DMS79 (cell line): Measurements from ENCODE around the gene MAP3K7CL.
"Not testable (repeated sequence)": the region's sequence is repeated elsewhere in the genome, so short reads cannot be mapped to it uniquely, and the experiment has no call there.

ENCODE experiments used
- DNase-seq: peaks from one replicate; lab custom pipeline; 2025; lab: John Stamatoyannopoulos, UW

MAP3K7CL gene

GRCh38 chr21:29133796-29134195 is 3.4 kb downstream of the MAP3K7CL start:
- DNase-seq, result peak; percentile 9

GRCh38 chr21:29135481-29135880 is 5.0 kb downstream of the MAP3K7CL start:
- no peak for DNase-seq

- DNase-seq, result no peak
Observed at GRCh38 chr21:29136033-29136432, 5.6 kb downstream of the MAP3K7CL start.

- DNase-seq, result no peak
Observed at GRCh38 chr21:29144736-29145353, 14.4 kb downstream of the MAP3K7CL start.

- DNase-seq, result no peak
Observed at GRCh38 chr21:29145354-29145782, 14.9 kb downstream of the MAP3K7CL start.

- no peak for DNase-seq
Observed at GRCh38 chr21:29145852-29146453, 15.5 kb downstream of the MAP3K7CL start.

GRCh38 chr21:29146726-29147125 is 16.3 kb downstream of the MAP3K7CL start:
- DNase-seq, result no peak

GRCh38 chr21:29148530-29148929 is 18.1 kb downstream of the MAP3K7CL start:
- DNase-seq, result peak; percentile 38

- DNase-seq, result no peak
Observed at GRCh38 chr21:29149808-29150425, 19.5 kb downstream of the MAP3K7CL start.

GRCh38 chr21:29151931-29152330 is 21.5 kb downstream of the MAP3K7CL start:
- no peak for DNase-seq

GRCh38 chr21:29152916-29153315 is 22.5 kb downstream of the MAP3K7CL start:
- no peak for DNase-seq

- DNase-seq, result no peak
Observed at GRCh38 chr21:29154270-29154669, 23.8 kb downstream of the MAP3K7CL start.

- DNase-seq, result no peak
Observed at GRCh38 chr21:29155118-29155932, 24.9 kb downstream of the MAP3K7CL start.

GRCh38 chr21:29155933-29156260 is 25.5 kb downstream of the MAP3K7CL start:
- DNase-seq, result no peak

- DNase-seq, result no peak
Observed at GRCh38 chr21:29157080-29157479, 26.6 kb downstream of the MAP3K7CL start.

GRCh38 chr21:29159842-29160241 is 29.4 kb downstream of the MAP3K7CL start:
- no peak for DNase-seq

GRCh38 chr21:29162825-29163224 is 32.4 kb downstream of the MAP3K7CL start:
- DNase-seq, result not testable (repeated sequence)

GRCh38 chr21:29163341-29164115 is 33.1 kb downstream of the MAP3K7CL start:
- no peak for DNase-seq

GRCh38 chr21:29164323-29164942 is 34.0 kb downstream of the MAP3K7CL start:
- peak; percentile 1 for DNase-seq

- no peak for DNase-seq
Observed at GRCh38 chr21:29166323-29166722, 35.9 kb downstream of the MAP3K7CL start.

GRCh38 chr21:29166853-29167252 is 36.4 kb downstream of the MAP3K7CL start:
- DNase-seq, result no peak
